K562 (cell line): Measurements from ENCODE around the gene CAPZB. TPM values are rescaled to one million over a fixed set of nuclear protein-coding genes. Genes with fewer than 3 reads are reported as not detected.
A peak's percentile ranks its signal among the peaks of the same experiment; 100 is the strongest.

Source experiments
- ATAC-seq: fragments of 200-7000 bp; cut with Tn5 transposase; 3 replicates; pipeline ENCODE4 v1.9.1; 2020; ENCODE audit warnings: moderate library complexity
- BruUV-seq: library from RNA; stranded (reverse); fragments of 400-500 nt; replicated peaks from 2 replicates; lab custom pipeline; 2021; lab: Mats Ljungman, UMichigan
- CTCF ChIA-PET: fragments of 300-600 bp; formaldehyde crosslinking; extraction: SDS; loops from one replicate; lab custom pipeline; 2021; ENCODE audit warnings: low intra/inter-chr PET ratio; lab: Yijun Ruan, JAX
- POLR2A ChIA-PET: fragments of 300-600, 350-650 bp; sonication (Branson Sonifier 250); formaldehyde crosslinking; extraction: SDS; loops from one replicate; lab custom pipeline; 2021; ENCODE audit warnings: antibody characterized with exemption, inconsistent platforms; lab: Yijun Ruan, JAX
- DNase-seq, 4 experiments: peaks; one replicate each; pipeline versions ENCODE4 v3.0.0 to v3.0.0-alpha.2; 2011 to 2018; ENCODE audit warnings: low spot score in 3 of 4, mixed read lengths in 3 of 4; ENCODE audit errors: extremely low read depth in 1 of 4
- FAIRE-seq: peaks from 2 replicates; lab custom pipeline; 2011; peaks lifted over from hg19 to GRCh38; lab: Jason Lieb, UNC
- H2AFZ ChIP-seq: 2 replicates; pipeline ENCODE4 v1.6.0; 2011; ENCODE audit warnings: low read depth, low read length, control low read depth, inconsistent platforms
- H3K27ac ChIP-seq: fragments of 200-600 bp; 3 replicates; pipeline ENCODE4 v1.8.0; 2011; ENCODE audit warnings: low read depth, mild to moderate bottlenecking, control low read depth, inconsistent platforms, low read length, moderate library complexity, mixed read lengths; ENCODE audit errors: extremely low read depth
- H3K27me3 ChIP-seq, 2 experiments: fragments of 300-600 bp in 1 of 2; 2 replicates in 1 of 2; 3 replicates in 1 of 2; pipeline versions ENCODE4 v1.6.0 to v1.8.0; 2011; ENCODE audit warnings: inconsistent platforms in 2 of 2, low read length in 2 of 2, mild to moderate bottlenecking in 1 of 2, mixed read lengths in 1 of 2, moderate library complexity in 1 of 2; ENCODE audit not compliant: control insufficient read depth in 2 of 2, insufficient read depth in 2 of 2
- H3K36me3 ChIP-seq: fragments of 300-600 bp; 3 replicates; pipeline ENCODE4 v1.8.0; 2011; ENCODE audit warnings: mild to moderate bottlenecking, low read length, inconsistent platforms; ENCODE audit not compliant: control insufficient read depth, insufficient read depth
- H3K4me1 ChIP-seq, 2 experiments: fragments of 200-600 bp in 1 of 2; replicated peaks in 1 of 2; 2 replicates in 1 of 2; 3 replicates in 1 of 2; pipeline versions ENCODE4 v1.5.1 to v1.8.0; 2011; ENCODE audit warnings: inconsistent platforms in 2 of 2, low read length in 2 of 2, mild to moderate bottlenecking in 1 of 2, mixed read lengths in 1 of 2, moderate library complexity in 1 of 2; ENCODE audit not compliant: control insufficient read depth in 2 of 2, insufficient read depth in 2 of 2
- H3K4me2 ChIP-seq: 2 replicates; pipeline ENCODE4 v1.6.1; 2011; ENCODE audit warnings: low read length, control low read depth, inconsistent platforms, mixed read lengths; ENCODE audit not compliant: insufficient read depth
- H3K4me3 ChIP-seq: fragments of 200-600 bp; sonication (generic), shearing (Covaris generic); 2 replicates; pipeline ENCODE4 v1.5.1; 2016; ENCODE audit warnings: control low read depth, inconsistent platforms
- H3K79me2 ChIP-seq: fragments of 200-600 bp; 3 replicates; pipeline ENCODE4 v1.8.0; 2011; ENCODE audit warnings: low read length, inconsistent platforms; ENCODE audit not compliant: control insufficient read depth, insufficient read depth
- H3K9ac ChIP-seq, 2 experiments: 2 replicates each; pipeline versions ENCODE4 v1.6.0 to v1.6.1; 2011; ENCODE audit warnings: low read depth in 2 of 2, low read length in 2 of 2, control low read depth in 1 of 2, inconsistent platforms in 1 of 2, mild to moderate bottlenecking in 1 of 2, mixed read lengths in 1 of 2; ENCODE audit not compliant: insufficient read depth in 1 of 2
- H3K9me1 ChIP-seq: one replicate; pipeline ENCODE4 v1.6.0; 2011; ENCODE audit warnings: inconsistent platforms, mild to moderate bottlenecking, low read length, moderate library complexity; ENCODE audit not compliant: control insufficient read depth, insufficient read depth
- H3K9me3 ChIP-seq: replicated peaks from 2 replicates; pipeline ENCODE4 v1.5.1; 2011; ENCODE audit warnings: low read depth, low read length, inconsistent platforms; ENCODE audit not compliant: control insufficient read depth, insufficient read depth
- H4K20me1 ChIP-seq: replicated peaks from 2 replicates; pipeline ENCODE4 v1.6.1; 2011; ENCODE audit warnings: low read length, inconsistent platforms, mixed read lengths; ENCODE audit not compliant: control insufficient read depth, insufficient read depth
- BRCA1 ChIP-seq, 2 experiments: fragments of 450-650 bp in 1 of 2; sonication (generic) in 1 of 2; formaldehyde crosslinking in 1 of 2; IDR thresholded peaks; 2 replicates each; pipeline versions ENCODE4 v1.5.0 to v1.6.1; 2017 to 2020; ENCODE audit warnings: mild to moderate bottlenecking in 1 of 2, missing genetic modification reagents in 1 of 2
- MLLT1 ChIP-seq, 2 experiments: fragments of 450-650 bp; IDR thresholded peaks; 2 replicates each; pipeline ENCODE4 v1.6.1; 2016
- MYNN ChIP-seq, 2 experiments: sonication (generic); formaldehyde crosslinking in 1 of 2; IDR thresholded peaks; 2 replicates each; pipeline versions ENCODE4 v1.5.0 to v1.6.1; 2016 to 2020; ENCODE audit warnings: antibody characterized with exemption in 1 of 2, missing genetic modification reagents in 1 of 2
- NCOA1 ChIP-seq: fragments of 450-650 bp; IDR thresholded peaks from 2 replicates; pipeline ENCODE4 v1.6.1; 2016; ENCODE audit warnings: low read depth
- POLR2AphosphoS5 ChIP-seq: IDR thresholded peaks from 2 replicates; pipeline ENCODE4 v1.6.1; 2011; ENCODE audit warnings: mild to moderate bottlenecking, low read depth, low read length, moderate library complexity; ENCODE audit not compliant: control insufficient read depth, insufficient read depth
- POLR2G ChIP-seq: fragments of 200-400 bp; formaldehyde crosslinking; IDR thresholded peaks from 2 replicates; pipeline ENCODE4 v1.6.1; 2017; ENCODE audit warnings: low read depth, mild to moderate bottlenecking, antibody characterized with exemption, low read length, moderate library complexity
- RBFOX2 ChIP-seq: fragments of 200-400 bp; formaldehyde crosslinking; IDR thresholded peaks from 2 replicates; pipeline ENCODE4 v1.6.1; 2017; ENCODE audit warnings: low read depth, mild to moderate bottlenecking, low read length, moderate library complexity
- RBM25 ChIP-seq: fragments of 200-400 bp; formaldehyde crosslinking; IDR thresholded peaks from 2 replicates; pipeline ENCODE4 v1.6.1; 2018; ENCODE audit warnings: low read length, low read depth, moderate library complexity; ENCODE audit not compliant: severe bottlenecking
- SMARCA5 ChIP-seq: fragments of 450-650 bp; IDR thresholded peaks from 2 replicates; pipeline ENCODE4 v1.6.1; 2016
- SRSF9 ChIP-seq: fragments of 200-400 bp; formaldehyde crosslinking; IDR thresholded peaks from 2 replicates; pipeline ENCODE4 v1.6.1; 2017; ENCODE audit warnings: low read depth, low read length, borderline replicate concordance
- SUPT5H ChIP-seq: fragments of 450-650 bp; IDR thresholded peaks from 2 replicates; pipeline ENCODE4 v1.6.1; 2016
- ZC3H11A ChIP-seq: IDR thresholded peaks from 2 replicates; pipeline ENCODE4 v1.6.1; 2012; ENCODE audit warnings: low read depth, low read length, improper control_type of control experiment
- ZFP36 ChIP-seq: fragments of 150-350 bp; IDR thresholded peaks from 2 replicates; pipeline ENCODE4 v1.6.1; 2018; ENCODE audit warnings: low read length, low read depth; ENCODE audit not compliant: partially characterized antibody
- ZNF24 ChIP-seq: fragments of 450-650 bp; IDR thresholded peaks from 2 replicates; pipeline ENCODE4 v1.6.1; 2016
- ZNF436 ChIP-seq: fragments of 250-450, 450-650 bp; sonication (Bioruptor Pico); formaldehyde crosslinking; IDR thresholded peaks from 2 replicates; pipeline ENCODE4 v1.7.0; 2020; ENCODE audit warnings: mild to moderate bottlenecking
- ZNF586 ChIP-seq: fragments of 450-650 bp; formaldehyde crosslinking; conservative IDR thresholded peaks from 2 replicates; pipeline ENCODE4 v1.4.0; 2020; ENCODE audit warnings: mild to moderate bottlenecking, moderate library complexity
- WGBS: fragments of 100-300 bp; shearing (Covaris generic); methylation state at CpG from one replicate; pipeline ENCODE4 v1.1.6; 2016; ENCODE audit warnings: low coverage, mixed read lengths; ENCODE audit not compliant: insufficient coverage; ENCODE audit errors: missing lambda C conversion rate; 5-methylcytosine and 5-hydroxymethylcytosine counted together
- in situ Hi-C: fragments of 300-500 bp; cut with MboI; formaldehyde crosslinking; loops from 4 replicates; pipeline ENCODE4 v1.15.0; 2018; ENCODE audit warnings: inconsistent platforms, mixed read lengths
- intact Hi-C: fragments of 100-400 bp; cut with micrococcal nuclease; formaldehyde crosslinking; loops from 2 replicates; pipeline ENCODE4 v1.14.2; 2022
- polyA plus RNA-seq, 8 experiments: library from polyadenylated mRNA; depleted of rRNA in 4 of 8; stranded (reverse) in 5 of 8; unstranded in 3 of 8; fragments of >200 nt; fragmentation: Nextera tagmentation in 2 of 8; fragmentation: Illumina TruSeq in 1 of 8; extraction: Ambion mirVana in 2 of 8; extraction: Trizol in 1 of 8; gene quantifications; 2 replicates each; pipeline versions ENCODE4 v1.2.1 to v1.2.3, GENCODE V29; 2011 to 2014; ENCODE audit warnings: inconsistent platforms in 1 of 8, missing spikeins in 1 of 8
- total RNA-seq, 7 experiments: library from RNA; depleted of rRNA in 6 of 7; stranded (reverse); fragments of >200 nt in 6 of 7; fragmentation: Illumina TruSeq in 2 of 7; extraction: Trizol in 2 of 7; gene quantifications; 2 replicates each; pipeline versions ENCODE4 v1.2.1 to v1.2.3, GENCODE V29; 2011 to 2021; ENCODE audit warnings: low replicate concordance in 1 of 7

The CAPZB gene
- total and polyA plus RNA-seq, 9 of the 15 experiments (the other 6 are each of a cell fraction or from before 2014, with no cell fraction given): 57.6 to 297 (median 125) TPM

GRCh38 chr1:19330449-19331135 is 154.7 kb downstream of the CAPZB start:
- no peak overlapping the region for H2AFZ ChIP-seq
- 88% methylated on average over 14 of the region's 14 CpGs for WGBS
- intact Hi-C loops: no loop called here
- H3K36me3 ChIP-seq: peaks cover 36% of the 10 kb centered on the region; the same call in 2 of the 3 replicates
- H3K27ac ChIP-seq: no peak overlapping the region
- H4K20me1 ChIP-seq: peaks cover 19% of the 10 kb centered on the region
- no peak overlapping the region for H3K4me2 ChIP-seq
- H3K9me3 ChIP-seq: no peaks in the 10 kb centered on the region
- ATAC-seq (no peak), DNase-seq (no peak), FAIRE-seq (no peak)
- peaks cover 10% of the 10 kb centered on the region for H3K9me1 ChIP-seq
- in situ Hi-C loops: no loop called here
- H3K9ac ChIP-seq: peak overlapping the region in 1 of 2 experiments; percentile 19; a peak in 1 of 4 replicates
- CTCF ChIA-PET: no interaction called here
- POLR2A ChIA-PET: interaction anchor here (0.6 to 4.7 kb wide), 8 partner anchors 9 to 585 kb away, joined by 3 to 21 read pairs (median 3); partner anchors contain the start of genes AKR7A2 and SLC66A1
- no TSS peak for BruUV-seq
- H3K4me1 ChIP-seq: peaks cover 7 to 28% of the 10 kb centered on the region in 2 experiments
- no peaks in the 10 kb centered on the region for H3K79me2 ChIP-seq
- no peak overlapping the region for H3K4me3 ChIP-seq
- TF ChIP-seq RBM25: peak; percentile 12
- TF ChIP-seq MYNN (IDR thresholded peaks at IDR 0.05): peak; percentile 58; the same call in 1 of the 2 replicates
- no peak for TF ChIP-seq MYNN (CRISPR knock-in tag; IDR thresholded peaks at IDR 0.05)
- TF ChIP-seq NCOA1: no peak
- 0 out of 2 replicates have a peak, but pooled peaks have one; percentile 48 for TF ChIP-seq SMARCA5
- no peak for TF ChIP-seq ZC3H11A
- TF ChIP-seq ZFP36: peak; percentile 98
- 0 out of 2 replicates have a peak, but pooled peaks have one; percentile 8 for TF ChIP-seq RBFOX2
- TF ChIP-seq ZNF586 (CRISPR knock-in tag): no peak
- TF ChIP-seq MLLT1 (IDR thresholded peaks at IDR 0.05): no peak
- TF ChIP-seq SRSF9: no peak
- peak; percentile 57 for TF ChIP-seq POLR2G
- TF ChIP-seq ZNF436: peak; percentile 73
- no peak for TF ChIP-seq ZNF24
- peak; percentile 21; the same call in 1 of the 2 replicates for TF ChIP-seq POLR2AphosphoS5
- TF ChIP-seq SUPT5H: peak; percentile 24; the same call in 1 of the 2 replicates
- TF ChIP-seq BRCA1 (IDR thresholded peaks at IDR 0.05): no peak
- 0 out of 2 replicates have a peak, but pooled peaks have one; percentile 11 for TF ChIP-seq BRCA1 (CRISPR knock-in tag; IDR thresholded peaks at IDR 0.05)
- H3K27me3 ChIP-seq: no peaks in the 10 kb centered on the region
